A172 (cell line): ENCODE data around the gene LITAFD. TPM values are rescaled to one million over a fixed set of nuclear protein-coding genes. Genes with fewer than 3 reads are reported as not detected.

Experiments
- DNase-seq: peaks from one replicate; pipeline ENCODE4 v3.0.0-alpha.2; 2015; ENCODE audit warnings: low spot score
- total RNA-seq: library from RNA; depleted of rRNA; stranded (reverse); fragments of >200 nt; shearing (Covaris generic); gene quantifications from 2 replicates; pipeline ENCODE4 v1.2.3, GENCODE V29; 2014; rRNA removed

LITAFD gene
- total RNA-seq, 1 experiment from 2014 or later, result not detected

GRCh38 chr16:8920645-8921346, 38.6 kb downstream of the LITAFD start:
- no peak for DNase-seq

DNA sequence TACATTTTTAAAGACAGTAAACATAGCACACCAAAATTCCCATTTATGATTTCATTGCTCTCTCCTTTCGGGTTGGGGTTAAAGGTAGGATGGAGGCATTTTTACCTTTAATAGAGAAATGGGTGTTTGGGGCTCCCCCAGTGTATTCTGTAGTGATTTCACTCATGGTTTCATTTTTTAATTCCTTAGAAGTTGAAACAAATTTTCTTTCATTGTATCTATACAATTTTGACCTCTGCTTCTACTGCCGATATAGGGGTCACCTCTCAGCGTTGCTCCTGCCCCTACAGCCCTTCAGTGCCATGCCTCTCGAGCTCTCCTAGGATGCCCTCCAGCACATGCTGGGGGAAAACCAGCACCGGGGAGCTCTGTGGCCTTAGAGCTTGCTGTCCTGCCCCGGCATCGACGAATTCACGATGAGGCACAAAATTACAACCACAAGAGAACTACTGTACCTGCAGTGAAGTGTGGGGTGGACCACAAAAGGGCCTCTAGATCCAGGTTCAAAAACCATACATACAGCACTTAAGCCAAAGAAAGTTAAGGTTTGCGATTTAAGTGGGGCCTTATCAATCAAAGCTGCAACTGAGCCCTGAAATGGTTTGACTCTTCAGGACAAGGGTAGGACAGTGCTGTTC, 39.3 kb downstream of the LITAFD start:
- DNase-seq, result no peak

DNA sequence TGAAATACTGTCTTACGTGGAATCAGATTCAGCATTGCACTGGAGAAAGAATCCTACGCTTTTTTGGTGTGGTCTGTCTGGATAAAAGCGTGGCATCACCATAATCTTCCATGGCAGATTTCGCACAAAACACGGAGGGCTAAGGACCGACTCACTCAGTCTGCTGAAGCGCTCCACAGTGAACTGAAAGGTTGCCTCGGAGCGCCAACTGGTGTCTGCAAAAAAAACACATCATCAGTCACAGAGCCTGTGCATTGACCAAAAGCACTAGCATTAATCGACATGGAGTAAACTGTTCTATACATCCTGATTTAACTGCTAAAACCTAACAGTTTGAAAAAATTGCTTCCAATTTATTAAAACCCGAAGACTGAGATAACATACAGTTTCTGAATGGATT, 41.0 kb downstream of the LITAFD start:
- no peak for DNase-seq

- no peak for DNase-seq
Observed at GRCh38 chr16:8924214-8924613, 42.1 kb downstream of the LITAFD start.

DNA sequence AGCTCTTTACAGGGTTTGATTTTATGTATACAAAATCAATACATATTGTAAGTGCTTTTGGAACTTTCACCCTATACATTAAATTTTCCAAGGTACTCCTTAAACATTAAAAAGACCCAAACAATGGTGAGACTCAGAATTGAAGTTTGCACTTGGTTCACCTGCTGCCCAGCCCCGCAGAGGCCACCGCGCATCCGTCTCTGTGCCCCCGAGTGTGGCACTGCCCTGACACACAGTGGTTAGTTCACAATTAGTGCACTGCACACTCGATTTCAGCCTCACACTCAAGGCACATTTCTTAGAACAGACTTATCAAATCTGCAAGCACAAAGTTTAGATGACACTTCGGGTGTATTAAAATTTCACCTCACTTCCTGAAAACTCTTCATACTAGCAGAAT, 43.3 kb downstream of the LITAFD start:
- no peak for DNase-seq

DNA sequence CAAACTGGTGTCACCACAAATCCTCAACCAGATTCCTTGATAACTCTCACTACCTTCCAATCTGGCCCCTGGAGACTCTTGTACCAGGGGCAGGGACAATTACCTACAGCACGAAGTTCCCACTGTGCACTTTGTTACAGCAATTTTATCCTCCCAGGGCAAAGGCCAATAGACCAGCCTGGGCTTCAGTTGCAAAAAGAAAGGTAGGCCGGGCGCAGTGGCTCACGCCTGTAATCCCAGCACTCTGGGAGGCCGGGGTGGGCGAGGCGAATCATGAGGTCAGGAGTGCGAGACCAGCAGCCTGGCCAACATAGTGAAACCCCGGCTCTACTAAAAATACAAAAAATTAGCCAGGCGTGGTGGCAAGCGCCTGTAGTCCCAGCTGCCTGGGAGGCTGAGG, 44.7 kb downstream of the LITAFD start:
- no peak for DNase-seq

- no peak for DNase-seq
Observed at GRCh38 chr16:8928467-8928957, 46.4 kb downstream of the LITAFD start.

DNA sequence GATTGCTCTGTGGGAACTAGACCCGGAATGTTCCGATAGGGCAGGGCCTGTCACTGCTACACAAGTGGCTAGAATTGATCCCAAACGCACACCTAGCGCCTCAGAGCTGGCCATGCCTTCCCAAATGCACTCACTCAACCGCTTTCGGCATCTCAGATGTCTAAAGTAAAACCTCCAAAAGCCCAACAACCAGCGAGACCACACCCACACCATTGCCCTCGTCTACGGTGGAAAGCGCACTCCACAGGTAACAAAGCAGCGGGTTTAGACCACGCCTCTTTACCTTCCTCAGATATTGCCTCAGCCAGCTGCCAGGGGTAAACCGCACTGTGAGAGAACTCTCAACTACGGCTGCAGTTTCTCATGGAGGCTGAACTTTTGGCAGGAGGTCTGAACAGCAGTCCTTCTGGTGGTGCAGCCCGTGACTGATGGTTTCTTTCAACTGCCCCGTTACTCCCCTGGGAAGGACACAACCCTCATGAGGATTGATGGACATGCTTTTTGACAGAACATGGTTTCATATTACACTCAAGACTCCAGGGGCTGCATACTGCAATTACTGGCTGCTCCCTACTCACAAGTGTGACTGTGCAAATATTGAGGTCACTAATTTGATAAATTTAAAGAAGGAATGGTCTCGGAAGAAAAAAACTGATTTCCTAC, 47.1 kb downstream of the LITAFD start:
- no peak for DNase-seq

- DNase-seq, result peak; percentile 46
Observed at GRCh38 chr16:8931859-8932258, 49.7 kb downstream of the LITAFD start.

DNA sequence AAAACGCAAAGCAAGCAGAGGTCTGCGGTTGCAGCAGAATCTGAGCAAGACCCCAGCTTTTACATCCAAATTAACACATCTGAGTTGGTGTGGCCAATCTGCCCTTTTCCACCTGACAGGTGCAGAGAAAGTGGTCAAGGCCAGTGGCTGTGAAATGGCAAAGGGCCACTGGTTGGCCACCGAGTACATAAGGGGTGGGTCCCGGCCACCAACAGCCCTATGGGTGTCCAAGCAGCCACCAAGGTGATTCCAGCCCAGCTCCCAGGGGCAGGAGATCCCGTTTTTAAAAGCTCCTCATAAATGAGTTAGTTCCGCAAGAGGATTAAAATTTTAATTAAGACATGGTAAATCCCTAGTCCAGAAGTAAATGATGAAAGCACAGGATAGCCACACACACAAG, 52.5 kb downstream of the LITAFD start:
- DNase-seq, result no peak

Other genes with a start within 250 kb of the LITAFD start
- 0.05 and 0.36 TPM in 2 replicates for gene ABAT, start 207.7 kb upstream of the LITAFD start, total RNA-seq
- 5.9 and 8.0 TPM in 2 replicates for gene TMEM186, start 84.7 kb upstream of the LITAFD start, total RNA-seq
- gene PMM2, start 84.5 kb upstream of the LITAFD start, total RNA-seq, result 34.7 and 43.8 TPM in 2 replicates
- gene CARHSP1, start 13.3 kb upstream of the LITAFD start, total RNA-seq, result 148 and 208 TPM in 2 replicates
- 49.8 and 62.1 TPM in 2 replicates for gene USP7, start 81.6 kb downstream of the LITAFD start, total RNA-seq
- gene HAPSTR1, start 209.3 kb downstream of the LITAFD start, total RNA-seq, result 66.3 and 79.6 TPM in 2 replicates